Caco-2 (cell line): Measurements from ENCODE around the gene GAPDHS. TPM values are rescaled to one million over a fixed set of nuclear protein-coding genes. Genes with fewer than 3 reads are reported as not detected.
A peak's percentile ranks its signal among the peaks of the same experiment; 100 is the strongest.

Source experiments
- BruUV-seq: library from RNA; stranded (reverse); fragments of 400-500 nt; replicated peaks from 2 replicates; lab custom pipeline; 2021; lab: Mats Ljungman, UMichigan
- CTCF ChIA-PET: fragments of 300-600 bp; sonication (Branson Sonifier 250); formaldehyde crosslinking; loops from one replicate; lab custom pipeline; 2022; ENCODE audit warnings: antibody characterized with exemption; lab: Charles Lee
- POLR2A ChIA-PET: fragments of 300-600 bp; sonication (Branson Sonifier 250); formaldehyde crosslinking; loops from one replicate; lab custom pipeline; 2022; ENCODE audit warnings: antibody characterized with exemption; lab: Charles Lee
- DNase-seq, 2 experiments: peaks; one replicate each; pipeline versions ENCODE4 v3.0.0 to v3.0.0-alpha.2; 2020 to 2022
- H3K27me3 ChIP-seq: replicated peaks from 2 replicates; pipeline ENCODE4 v1.6.0; 2011; ENCODE audit warnings: low read length; ENCODE audit not compliant: control insufficient read depth, insufficient read depth
- H3K36me3 ChIP-seq: 2 replicates; pipeline ENCODE4 v1.5.1; 2011; ENCODE audit warnings: low read length; ENCODE audit not compliant: control insufficient read depth, insufficient read depth
- H3K4me1 ChIP-seq: fragments of 250-450 bp; sonication (Bioruptor Pico); 2 replicates; pipeline ENCODE4 v1.5.1; 2020; ENCODE audit warnings: mild to moderate bottlenecking
- H3K4me3 ChIP-seq: 2 replicates; pipeline ENCODE4 v1.5.1; 2011; ENCODE audit warnings: low read depth, mild to moderate bottlenecking, control low read depth, low read length
- H3K9me3 ChIP-seq: fragments of 250-450 bp; sonication (Bioruptor Pico); 2 replicates; pipeline ENCODE4 v1.5.1; 2020; ENCODE audit warnings: mild to moderate bottlenecking, moderate library complexity
- H3K27ac Mint-ChIP-seq: one replicate; pipeline ENCODE4 v1.8.0; 2022; ENCODE audit warnings: mixed read lengths; ENCODE audit not compliant: unreplicated experiment
- H3K27me3 Mint-ChIP-seq: one replicate; pipeline ENCODE4 v1.8.0; 2022; ENCODE audit warnings: mixed read lengths; ENCODE audit not compliant: insufficient read depth, unreplicated experiment
- H3K36me3 Mint-ChIP-seq: one replicate; pipeline ENCODE4 v1.8.0; 2022; ENCODE audit warnings: mild to moderate bottlenecking, mixed read lengths; ENCODE audit not compliant: insufficient read depth, unreplicated experiment
- H3K4me1 Mint-ChIP-seq: one replicate; pipeline ENCODE4 v1.8.0; 2022; ENCODE audit warnings: low read depth, mixed read lengths; ENCODE audit not compliant: unreplicated experiment
- H3K4me3 Mint-ChIP-seq: one replicate; pipeline ENCODE4 v1.8.0; 2022; ENCODE audit warnings: mild to moderate bottlenecking, moderate library complexity, mixed read lengths; ENCODE audit not compliant: unreplicated experiment
- H3K9me3 Mint-ChIP-seq: one replicate; pipeline ENCODE4 v1.8.0; 2022; ENCODE audit warnings: mixed read lengths; ENCODE audit not compliant: unreplicated experiment
- intact Hi-C: fragments of 100-400 bp; cut with micrococcal nuclease; formaldehyde crosslinking; loops from one replicate; pipeline ENCODE4 v1.10.0; 2022; ENCODE audit not compliant: unreplicated experiment
- total RNA-seq: library from RNA; stranded (reverse); gene quantifications from 2 replicates; pipeline ENCODE4 v1.2.3, GENCODE V29; 2022
- TF ChIP-seq, protein P1 (sequence below), 2 experiments: fragments of 200-600 bp in 1 of 2; IDR thresholded peaks; 1 replicate in 1 of 2; 2 replicates in 1 of 2; pipeline versions ENCODE4 v1.5.1 to v1.8.0; 2011 to 2022; ENCODE audit warnings: antibody characterized with exemption in 1 of 2, control low read depth in 1 of 2, inconsistent platforms in 1 of 2, low read depth in 1 of 2, low read length in 1 of 2, mild to moderate bottlenecking in 1 of 2, moderate library complexity in 1 of 2; ENCODE audit not compliant: insufficient read depth in 1 of 2, severe bottlenecking in 1 of 2, unreplicated experiment in 1 of 2

Gene GAPDHS
- total RNA-seq, 1 experiment from 2014 or later: not detected

- Mint-ChIP-seq H3K9me3 (no peaks in the 10 kb centered on the region), H3K4me1 (no peaks in the 10 kb centered on the region), H3K36me3 (no peaks in the 10 kb centered on the region), H3K4me3 (no peak overlapping the region), H3K27me3 (peaks cover 2% of the 10 kb centered on the region), H3K27ac (no peak overlapping the region)
- no peaks in the 10 kb centered on the region for H3K27me3 ChIP-seq
- H3K4me3 ChIP-seq: no peak overlapping the region
- POLR2A ChIA-PET: no interaction called here
- CTCF ChIA-PET: no interaction called here
- no peaks in the 10 kb centered on the region for H3K36me3 ChIP-seq
- intact Hi-C loops: no loop called here
- H3K9me3 ChIP-seq: peaks cover under 1% of the 10 kb centered on the region; the same call in 1 of the 2 replicates
- TF ChIP-seq, protein P1, sequence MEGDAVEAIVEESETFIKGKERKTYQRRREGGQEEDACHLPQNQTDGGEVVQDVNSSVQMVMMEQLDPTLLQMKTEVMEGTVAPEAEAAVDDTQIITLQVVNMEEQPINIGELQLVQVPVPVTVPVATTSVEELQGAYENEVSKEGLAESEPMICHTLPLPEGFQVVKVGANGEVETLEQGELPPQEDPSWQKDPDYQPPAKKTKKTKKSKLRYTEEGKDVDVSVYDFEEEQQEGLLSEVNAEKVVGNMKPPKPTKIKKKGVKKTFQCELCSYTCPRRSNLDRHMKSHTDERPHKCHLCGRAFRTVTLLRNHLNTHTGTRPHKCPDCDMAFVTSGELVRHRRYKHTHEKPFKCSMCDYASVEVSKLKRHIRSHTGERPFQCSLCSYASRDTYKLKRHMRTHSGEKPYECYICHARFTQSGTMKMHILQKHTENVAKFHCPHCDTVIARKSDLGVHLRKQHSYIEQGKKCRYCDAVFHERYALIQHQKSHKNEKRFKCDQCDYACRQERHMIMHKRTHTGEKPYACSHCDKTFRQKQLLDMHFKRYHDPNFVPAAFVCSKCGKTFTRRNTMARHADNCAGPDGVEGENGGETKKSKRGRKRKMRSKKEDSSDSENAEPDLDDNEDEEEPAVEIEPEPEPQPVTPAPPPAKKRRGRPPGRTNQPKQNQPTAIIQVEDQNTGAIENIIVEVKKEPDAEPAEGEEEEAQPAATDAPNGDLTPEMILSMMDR (IDR thresholded peaks at IDR 0.05; ENCODE audit: insufficient read depth in 1 of 2, low read depth in 1 of 2, low read length in 1 of 2, severe bottlenecking in 1 of 2, unreplicated experiment in 1 of 2): no peak
- H3K4me1 ChIP-seq: no peaks in the 10 kb centered on the region
- DNase-seq: no peak
- BruUV-seq: no TSS peak
Observed at GRCh38 chr19:35590875-35591274, 57.6 kb downstream of the GAPDHS start.

- DNase-seq: peak in 1 of 2 experiments; percentile 32
- Histone ChIP-seq H3K36me3 (no peaks in the 10 kb centered on the region), H3K9me3 (no peaks in the 10 kb centered on the region), H3K27me3 (no peaks in the 10 kb centered on the region), H3K4me3 (no peak overlapping the region), H3K4me1 (no peaks in the 10 kb centered on the region)
- Mint-ChIP-seq H3K27ac (no peak overlapping the region), H3K27me3 (peaks cover 2% of the 10 kb centered on the region), H3K4me3 (no peak overlapping the region), H3K36me3 (no peaks in the 10 kb centered on the region), H3K9me3 (peaks cover 11% of the 10 kb centered on the region), H3K4me1 (no peaks in the 10 kb centered on the region)
- no TSS peak for BruUV-seq
- intact Hi-C loops: no loop called here
- ChIA-PET POLR2A (no interaction called here), CTCF (interaction anchor here (0.6 to 0.8 kb wide), 2 partner anchors 29 to 82 kb away, joined by 5 to 11 read pairs; partner anchors contain the start of gene ATP4A)
- TF ChIP-seq, protein P1 (IDR thresholded peaks at IDR 0.05; ENCODE audit: insufficient read depth in 1 of 2, low read depth in 1 of 2, low read length in 1 of 2, severe bottlenecking in 1 of 2, unreplicated experiment in 1 of 2): peak; percentile 32 to 43
Observed at GRCh38 chr19:35592226-35592625, 59.0 kb downstream of the GAPDHS start.

Other genes starting within 250 kb of the GAPDHS start
- 0.41 TPM in 1 of 2 replicates, not detected in the other for gene MAG, start 241.3 kb upstream of the GAPDHS start, total RNA-seq
- gene CD22, start 204.3 kb upstream of the GAPDHS start, total RNA-seq: not detected in 2 replicates
- not detected in 2 replicates for gene FFAR1, start 185.6 kb upstream of the GAPDHS start, total RNA-seq
- gene FFAR3, start 175.0 kb upstream of the GAPDHS start, total RNA-seq: not detected in 2 replicates
- gene GPR42, start 162.4 kb upstream of the GAPDHS start, total RNA-seq: not detected in 2 replicates
- gene FFAR2, start 85.2 kb upstream of the GAPDHS start, total RNA-seq: not detected in 2 replicates
- gene KRTDAP, start 43.0 kb upstream of the GAPDHS start, total RNA-seq: not detected in 2 replicates
- 341 and 354 TPM in 2 replicates for gene DMKN, start 19.8 kb upstream of the GAPDHS start, total RNA-seq
- gene SBSN, start 5.1 kb upstream of the GAPDHS start, total RNA-seq: not detected in 2 replicates
- 126 and 140 TPM in 2 replicates for gene TMEM147, start 12.2 kb downstream of the GAPDHS start, total RNA-seq
- not detected in 2 replicates for gene ATP4A, start 30.2 kb downstream of the GAPDHS start, total RNA-seq
- gene PMIS2, start 52.7 kb downstream of the GAPDHS start, total RNA-seq: not detected in 2 replicates
- gene HAUS5, start 79.3 kb downstream of the GAPDHS start, total RNA-seq: 26.4 and 27.9 TPM in 2 replicates
- gene RBM42, start 95.6 kb downstream of the GAPDHS start, total RNA-seq: 140 and 165 TPM in 2 replicates
- gene ETV2, start 108.3 kb downstream of the GAPDHS start, total RNA-seq: 0.77 and 1.3 TPM in 2 replicates
- gene COX6B1, start 114.9 kb downstream of the GAPDHS start, total RNA-seq: 551 and 639 TPM in 2 replicates
- not detected in 2 replicates for gene UPK1A, start 133.1 kb downstream of the GAPDHS start, total RNA-seq
- gene ZBTB32, start 171.1 kb downstream of the GAPDHS start, total RNA-seq: not detected in 2 replicates
- gene KMT2B, start 184.5 kb downstream of the GAPDHS start, total RNA-seq: 54.2 and 62.6 TPM in 2 replicates
- gene IGFLR1, start 209.0 kb downstream of the GAPDHS start, total RNA-seq: 10.1 and 11.3 TPM in 2 replicates
- gene U2AF1L4, start 212.0 kb downstream of the GAPDHS start, total RNA-seq: 21.3 and 24.6 TPM in 2 replicates
- gene PSENEN, start 212.2 kb downstream of the GAPDHS start, total RNA-seq: 70.2 and 70.5 TPM in 2 replicates
- gene LIN37, start 215.1 kb downstream of the GAPDHS start, total RNA-seq: 8.1 and 10.2 TPM in 2 replicates
- 0.48 and 0.81 TPM in 2 replicates for gene HSPB6, start 223.6 kb downstream of the GAPDHS start, total RNA-seq
- gene PROSER3, start 224.7 kb downstream of the GAPDHS start, total RNA-seq: 34.6 and 37.0 TPM in 2 replicates
- 17.8 and 18.3 TPM in 2 replicates for gene ARHGAP33, start 242.1 kb downstream of the GAPDHS start, total RNA-seq